ENCODE measurements around the gene MKKS. TPM values are rescaled to one million over a fixed set of nuclear protein-coding genes. Genes with fewer than 3 reads are reported as not detected.

The MKKS gene
- total and polyA plus RNA-seq, 2 of the 13 experiments (the other 11 are each of a cell fraction or from before 2014, with no cell fraction given): 26.7 to 34.5 TPM

DNA sequence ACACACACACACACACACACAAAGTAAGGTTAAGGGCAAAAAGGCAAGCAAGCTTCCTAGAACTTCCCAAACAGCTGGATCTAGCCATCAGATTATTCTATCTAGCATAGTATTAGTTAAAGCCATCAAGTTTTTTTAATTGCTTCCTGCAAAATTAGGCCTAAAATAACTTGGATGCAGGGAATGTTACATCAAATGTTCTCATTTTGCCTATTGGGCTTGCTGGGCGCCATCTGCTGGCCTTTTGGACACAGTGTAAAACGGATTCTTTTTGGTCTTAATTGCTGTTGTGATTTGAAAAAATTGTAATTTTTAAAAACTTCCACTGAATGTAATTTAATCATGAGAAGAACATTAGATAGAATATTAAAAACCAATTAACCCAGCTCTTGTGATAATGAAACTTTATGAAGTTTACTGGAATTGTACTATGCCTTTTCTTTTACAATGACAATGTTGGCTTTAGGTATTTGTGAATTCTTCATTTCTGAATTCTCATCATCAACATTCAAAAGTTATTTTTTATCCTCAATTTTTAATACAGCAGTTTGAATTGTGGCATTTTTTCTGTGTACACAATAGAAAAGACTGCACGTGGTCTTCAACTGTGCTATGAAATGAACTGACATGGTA lies 6.8 kb downstream of the MKKS start (continued):
- TF ChIP-seq FOXA3 (CRISPR knock-in tag; IDR thresholded peaks at IDR 0.05) (peak; percentile 24; the same call in 1 of the 2 replicates), SOX13 (IDR thresholded peaks at IDR 0.05) (no peak), SOX13 (CRISPR knock-in tag; conservative IDR thresholded peaks at IDR 0.05 in 1 of 2, IDR thresholded peaks at IDR 0.05 in 1 of 2) (0 out of 4 replicates have a peak, but pooled peaks of 1 of the 2 experiments have one; percentile 31), EHMT2 (IDR thresholded peaks at IDR 0.05; ENCODE audit: borderline replicate concordance, low read depth, low read length) (no peak), RXRB (CRISPR knock-in tag; IDR thresholded peaks at IDR 0.05; ENCODE audit: borderline replicate concordance) (peak; percentile 15; the same call in 1 of the 2 replicates), ZNF878 (CRISPR knock-in tag; IDR thresholded peaks at IDR 0.05) (no peak), ZNF136 (CRISPR knock-in tag; IDR thresholded peaks at IDR 0.05; ENCODE audit: low read depth) (no peak), MXD4 (CRISPR knock-in tag; IDR thresholded peaks at IDR 0.05) (no peak), RBFOX2 (IDR thresholded peaks at IDR 0.05; ENCODE audit: low read depth, low read length) (peak; percentile 28; the same call in 1 of the 2 replicates), ZNF720 (CRISPR knock-in tag; IDR thresholded peaks at IDR 0.05) (no peak), PAF1 (CRISPR knock-in tag; IDR thresholded peaks at IDR 0.05) (no peak), ASH2L (IDR thresholded peaks at IDR 0.05; ENCODE audit: insufficient read length, low read depth, low read length) (no peak), SNAPC2 (CRISPR knock-in tag; IDR thresholded peaks at IDR 0.05) (no peak), ZNF44 (CRISPR knock-in tag; IDR thresholded peaks at IDR 0.05) (0 out of 2 replicates have a peak, but pooled peaks have one; percentile 46), STAG1 (CRISPR knock-in tag; IDR thresholded peaks at IDR 0.05) (peak; percentile 81), ZMYM2 (CRISPR knock-in tag; IDR thresholded peaks at IDR 0.05) (0 out of 2 replicates have a peak, but pooled peaks have one; percentile 22), PLRG1 (conservative IDR thresholded peaks at IDR 0.05) (no peak), NCOR1 (IDR thresholded peaks at IDR 0.05; ENCODE audit: borderline replicate concordance, low read length) (no peak)
- TF ChIP-seq, protein P1, sequence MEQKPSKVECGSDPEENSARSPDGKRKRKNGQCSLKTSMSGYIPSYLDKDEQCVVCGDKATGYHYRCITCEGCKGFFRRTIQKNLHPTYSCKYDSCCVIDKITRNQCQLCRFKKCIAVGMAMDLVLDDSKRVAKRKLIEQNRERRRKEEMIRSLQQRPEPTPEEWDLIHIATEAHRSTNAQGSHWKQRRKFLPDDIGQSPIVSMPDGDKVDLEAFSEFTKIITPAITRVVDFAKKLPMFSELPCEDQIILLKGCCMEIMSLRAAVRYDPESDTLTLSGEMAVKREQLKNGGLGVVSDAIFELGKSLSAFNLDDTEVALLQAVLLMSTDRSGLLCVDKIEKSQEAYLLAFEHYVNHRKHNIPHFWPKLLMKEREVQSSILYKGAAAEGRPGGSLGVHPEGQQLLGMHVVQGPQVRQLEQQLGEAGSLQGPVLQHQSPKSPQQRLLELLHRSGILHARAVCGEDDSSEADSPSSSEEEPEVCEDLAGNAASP (CRISPR knock-in tag; IDR thresholded peaks at IDR 0.05; ENCODE audit: borderline replicate concordance): peak; percentile 29; the same call in 1 of the 2 replicates
- TF ChIP-seq, protein P2, sequence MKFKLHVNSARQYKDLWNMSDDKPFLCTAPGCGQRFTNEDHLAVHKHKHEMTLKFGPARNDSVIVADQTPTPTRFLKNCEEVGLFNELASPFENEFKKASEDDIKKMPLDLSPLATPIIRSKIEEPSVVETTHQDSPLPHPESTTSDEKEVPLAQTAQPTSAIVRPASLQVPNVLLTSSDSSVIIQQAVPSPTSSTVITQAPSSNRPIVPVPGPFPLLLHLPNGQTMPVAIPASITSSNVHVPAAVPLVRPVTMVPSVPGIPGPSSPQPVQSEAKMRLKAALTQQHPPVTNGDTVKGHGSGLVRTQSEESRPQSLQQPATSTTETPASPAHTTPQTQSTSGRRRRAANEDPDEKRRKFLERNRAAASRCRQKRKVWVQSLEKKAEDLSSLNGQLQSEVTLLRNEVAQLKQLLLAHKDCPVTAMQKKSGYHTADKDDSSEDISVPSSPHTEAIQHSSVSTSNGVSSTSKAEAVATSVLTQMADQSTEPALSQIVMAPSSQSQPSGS (CRISPR knock-in tag; IDR thresholded peaks at IDR 0.05): 0 out of 2 replicates have a peak, but pooled peaks have one; percentile 29
- TF ChIP-seq, protein P3, sequence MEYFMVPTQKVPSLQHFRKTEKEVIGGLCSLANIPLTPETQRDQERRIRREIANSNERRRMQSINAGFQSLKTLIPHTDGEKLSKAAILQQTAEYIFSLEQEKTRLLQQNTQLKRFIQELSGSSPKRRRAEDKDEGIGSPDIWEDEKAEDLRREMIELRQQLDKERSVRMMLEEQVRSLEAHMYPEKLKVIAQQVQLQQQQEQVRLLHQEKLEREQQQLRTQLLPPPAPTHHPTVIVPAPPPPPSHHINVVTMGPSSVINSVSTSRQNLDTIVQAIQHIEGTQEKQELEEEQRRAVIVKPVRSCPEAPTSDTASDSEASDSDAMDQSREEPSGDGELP (IDR thresholded peaks at IDR 0.05; ENCODE audit: borderline replicate concordance, low read depth): no peak

All from HepG2 (cell line).